Effector memory CD8-positive, alpha-beta T cell (primary cell): Measurements from ENCODE around the gene RIC8A.
"Not testable (repeated sequence)": the region's sequence is repeated elsewhere in the genome, so short reads cannot be mapped to it uniquely, and the experiment has no call there.

ENCODE experiments used
- ATAC-seq: fragments of 150-1000 bp; cut with Tn5 transposase; replicated peaks from 2 replicates; pipeline ENCODE4 v1.10.0; 2021; ENCODE audit warnings: mild to moderate bottlenecking, moderate library complexity
- DNase-seq, 3 experiments: peaks; one replicate each; pipeline ENCODE4 v3.0.0; 2021
- H3K27ac Mint-ChIP-seq, 2 donors: one replicate each; pipeline ENCODE4 v1.8.0; 2022; ENCODE audit warnings: mild to moderate bottlenecking in 2 of 2, mixed read lengths in 2 of 2, moderate library complexity in 2 of 2
- H3K27me3 Mint-ChIP-seq, 2 donors: one replicate each; pipeline ENCODE4 v1.8.0; 2022; ENCODE audit warnings: mixed read lengths in 2 of 2
- H3K36me3 Mint-ChIP-seq: one replicate; pipeline ENCODE4 v1.8.0; 2022; ENCODE audit warnings: mild to moderate bottlenecking, moderate library complexity, mixed read lengths; ENCODE audit not compliant: insufficient read depth
- H3K4me1 Mint-ChIP-seq, 2 donors: one replicate each; pipeline ENCODE4 v1.8.0; 2022; ENCODE audit warnings: low read depth in 2 of 2, mixed read lengths in 2 of 2
- H3K4me3 Mint-ChIP-seq, 2 donors: one replicate each; pipeline ENCODE4 v1.8.0; 2022; ENCODE audit warnings: mild to moderate bottlenecking in 2 of 2, mixed read lengths in 2 of 2, moderate library complexity in 2 of 2
- H3K9me3 Mint-ChIP-seq, 2 donors: one replicate each; pipeline ENCODE4 v1.8.0; 2022; ENCODE audit warnings: mixed read lengths in 2 of 2

RIC8A gene

GRCh38 chr11:217704-218103, 10.2 kb downstream of the RIC8A start:
- H3K27ac Mint-ChIP-seq: peak overlapping the region in 1 of 2 donors; percentile 36
- DNase-seq: no peak
- H3K36me3 Mint-ChIP-seq: peaks cover 32% of the 10 kb centered on the region
- no peak for ATAC-seq
- H3K4me3 Mint-ChIP-seq: no peak overlapping the region
- H3K9me3 Mint-ChIP-seq: no peaks in the 10 kb centered on the region
- no peaks in the 10 kb centered on the region for H3K27me3 Mint-ChIP-seq
- peaks cover 4 to 12% of the 10 kb centered on the region in 2 donors for H3K4me1 Mint-ChIP-seq

GRCh38 chr11:218815-219593, 11.5 kb downstream of the RIC8A start:
- DNase-seq: no peak
- no peak for ATAC-seq
- H3K4me3 Mint-ChIP-seq: no peak overlapping the region
- H3K9me3 Mint-ChIP-seq: no peaks in the 10 kb centered on the region
- no peaks in the 10 kb centered on the region for H3K27me3 Mint-ChIP-seq
- H3K27ac Mint-ChIP-seq: no peak overlapping the region
- peaks cover 19% of the 10 kb centered on the region for H3K36me3 Mint-ChIP-seq
- peaks cover 0 to 11% of the 10 kb centered on the region in 2 donors for H3K4me1 Mint-ChIP-seq

- H3K27ac Mint-ChIP-seq, H3K36me3 Mint-ChIP-seq, H3K9me3 Mint-ChIP-seq, H3K4me3 Mint-ChIP-seq, ATAC-seq, H3K27me3 Mint-ChIP-seq, H3K4me1 Mint-ChIP-seq, DNase-seq: not testable (repeated sequence)
These were observed 13.2 kb downstream of the RIC8A start for GRCh38 chr11:220641-221215.

GRCh38 chr11:221539-221938, 14.0 kb downstream of the RIC8A start:
- DNase-seq (no peak), ATAC-seq (no peak)
- Mint-ChIP-seq H3K9me3 (no peaks in the 10 kb centered on the region), H3K4me3 (no peak overlapping the region), H3K27ac (no peak overlapping the region), H3K4me1 (peaks cover 6% of the 10 kb centered on the region in 2 donors), H3K36me3 (peaks cover 4% of the 10 kb centered on the region), H3K27me3 (no peaks in the 10 kb centered on the region)

- Mint-ChIP-seq H3K4me3 (no peak overlapping the region), H3K4me1 (peaks cover 6% of the 10 kb centered on the region in 2 donors), H3K36me3 (peaks cover 4% of the 10 kb centered on the region), H3K27me3 (no peaks in the 10 kb centered on the region), H3K9me3 (no peaks in the 10 kb centered on the region), H3K27ac (no peak overlapping the region)
- ATAC-seq (no peak), DNase-seq (no peak)
These were observed 14.7 kb downstream of the RIC8A start for GRCh38 chr11:221998-222789.

- ATAC-seq (no peak), DNase-seq (no peak)
- peaks cover 7 to 11% of the 10 kb centered on the region in 2 donors for H3K4me1 Mint-ChIP-seq
- H3K27me3 Mint-ChIP-seq: no peaks in the 10 kb centered on the region
- no peak overlapping the region for H3K27ac Mint-ChIP-seq
- no peaks in the 10 kb centered on the region for H3K9me3 Mint-ChIP-seq
- H3K4me3 Mint-ChIP-seq: no peak overlapping the region
- peaks cover 4% of the 10 kb centered on the region for H3K36me3 Mint-ChIP-seq
These were observed 15.7 kb downstream of the RIC8A start for GRCh38 chr11:223026-223789.

GRCh38 chr11:223884-224283, 16.4 kb downstream of the RIC8A start:
- DNase-seq: no peak
- Mint-ChIP-seq H3K27ac (no peak overlapping the region), H3K9me3 (no peaks in the 10 kb centered on the region), H3K4me1 (peaks cover 7 to 17% of the 10 kb centered on the region in 2 donors), H3K27me3 (no peaks in the 10 kb centered on the region), H3K36me3 (peaks cover 4% of the 10 kb centered on the region), H3K4me3 (no peak overlapping the region)
- no peak for ATAC-seq

- Mint-ChIP-seq H3K4me3 (no peak overlapping the region), H3K9me3 (no peaks in the 10 kb centered on the region), H3K27ac (no peak overlapping the region), H3K27me3 (no peaks in the 10 kb centered on the region), H3K36me3 (peaks cover 7% of the 10 kb centered on the region), H3K4me1 (peaks cover 7 to 17% of the 10 kb centered on the region in 2 donors)
- ATAC-seq (no peak), DNase-seq (no peak)
These were observed 16.9 kb downstream of the RIC8A start for GRCh38 chr11:224424-224823.

GRCh38 chr11:225734-226453, 18.4 kb downstream of the RIC8A start:
- no peak for DNase-seq
- Mint-ChIP-seq H3K4me1 (peaks cover 7 to 17% of the 10 kb centered on the region in 2 donors), H3K27ac (peak overlapping the region in 1 of 2 donors; percentile 39), H3K4me3 (no peak overlapping the region), H3K36me3 (peaks cover 10% of the 10 kb centered on the region), H3K9me3 (no peaks in the 10 kb centered on the region), H3K27me3 (no peaks in the 10 kb centered on the region)
- no peak for ATAC-seq

- Mint-ChIP-seq H3K4me3 (no peak overlapping the region), H3K36me3 (peaks cover 14% of the 10 kb centered on the region), H3K27ac (no peak overlapping the region), H3K4me1 (peaks cover 2 to 20% of the 10 kb centered on the region in 2 donors), H3K9me3 (no peaks in the 10 kb centered on the region), H3K27me3 (no peaks in the 10 kb centered on the region)
- no peak for ATAC-seq
- DNase-seq: no peak
These were observed 20.4 kb downstream of the RIC8A start for GRCh38 chr11:227824-228379.

- no peaks in the 10 kb centered on the region for H3K27me3 Mint-ChIP-seq
- ATAC-seq (no peak), DNase-seq (no peak)
- peaks cover 12% of the 10 kb centered on the region for H3K36me3 Mint-ChIP-seq
- H3K4me1 Mint-ChIP-seq: peaks cover 4 to 27% of the 10 kb centered on the region in 2 donors
- H3K27ac Mint-ChIP-seq: no peak overlapping the region
- no peaks in the 10 kb centered on the region for H3K9me3 Mint-ChIP-seq
- no peak overlapping the region for H3K4me3 Mint-ChIP-seq
These were observed 22.9 kb downstream of the RIC8A start for GRCh38 chr11:230431-230830.

GRCh38 chr11:232783-233565, 25.5 kb downstream of the RIC8A start:
- ATAC-seq: no peak
- DNase-seq: no peak
- H3K27me3 Mint-ChIP-seq: no peaks in the 10 kb centered on the region
- peaks cover 8 to 34% of the 10 kb centered on the region in 2 donors for H3K4me1 Mint-ChIP-seq
- peaks cover 29% of the 10 kb centered on the region for H3K36me3 Mint-ChIP-seq
- H3K9me3 Mint-ChIP-seq: no peaks in the 10 kb centered on the region
- peak overlapping the region; percentile 29 to 52 for H3K27ac Mint-ChIP-seq
- H3K4me3 Mint-ChIP-seq: no peak overlapping the region
